Neural cell (in vitro differentiated cells): Measurements from ENCODE around the gene RFNG. TPM values are rescaled to one million over a fixed set of nuclear protein-coding genes. Genes with fewer than 3 reads are reported as not detected.

Experiments used
- H2AFZ ChIP-seq: fragments of 200-600, 300-800 bp; sonication (generic), shearing (Covaris generic); 2 replicates; pipeline ENCODE4 v1.6.0; 2014; ENCODE audit warnings: low read depth, mild to moderate bottlenecking, antibody characterized with exemption, low read length, moderate library complexity
- H3F3A ChIP-seq: fragments of 200-600 bp; shearing (Covaris generic); 2 replicates; pipeline ENCODE4 v1.6.1; 2016; ENCODE audit warnings: mild to moderate bottlenecking, moderate library complexity, mixed read lengths, antibody characterized with exemption, low read length; ENCODE audit not compliant: insufficient read depth, poor library complexity, severe bottlenecking
- H3K27ac ChIP-seq: fragments of 200-600, 300-800 bp; sonication (generic), shearing (Covaris generic); 2 replicates; pipeline ENCODE4 v1.5.1; 2014; ENCODE audit warnings: mild to moderate bottlenecking, low read length, moderate library complexity
- H3K27me3 ChIP-seq: fragments of 300-800, 200-600 bp; sonication (generic), shearing (Covaris generic); 2 replicates; pipeline ENCODE4 v1.6.0; 2014; ENCODE audit warnings: mild to moderate bottlenecking, low read depth, low read length, moderate library complexity; ENCODE audit not compliant: insufficient read depth
- H3K36me3 ChIP-seq: fragments of 300-800, 200-600 bp; sonication (generic), shearing (Covaris generic); 2 replicates; pipeline ENCODE4 v1.5.1; 2014; ENCODE audit warnings: mild to moderate bottlenecking, antibody characterized with exemption, low read length, moderate library complexity; ENCODE audit not compliant: insufficient read depth
- H3K4me2 ChIP-seq: fragments of 300-800, 200-600 bp; sonication (generic), shearing (Covaris generic); 2 replicates; pipeline ENCODE4 v1.6.0; 2014; ENCODE audit warnings: mild to moderate bottlenecking, low read length
- H3K4me3 ChIP-seq: fragments of 300-800, 200-600 bp; sonication (generic), shearing (Covaris generic); 2 replicates; pipeline ENCODE4 v1.5.1; 2014; ENCODE audit warnings: mild to moderate bottlenecking, low read length, moderate library complexity
- H3K79me2 ChIP-seq: fragments of 200-600 bp; shearing (Covaris generic); replicated peaks from 2 replicates; pipeline ENCODE4 v1.6.0; 2014; ENCODE audit warnings: mild to moderate bottlenecking, low read length, moderate library complexity; ENCODE audit not compliant: insufficient read depth
- H3K9ac ChIP-seq: fragments of 300-800, 200-600 bp; sonication (generic), shearing (Covaris generic); 2 replicates; pipeline ENCODE4 v1.6.1; 2016; ENCODE audit warnings: mild to moderate bottlenecking, low read length, mixed read lengths
- H3K9me2 ChIP-seq: fragments of 200-600 bp; shearing (Covaris generic); 2 replicates; pipeline ENCODE4 v1.6.1; 2016; ENCODE audit warnings: mild to moderate bottlenecking, low read length, mixed read lengths; ENCODE audit not compliant: insufficient read depth
- H3K9me3 ChIP-seq: fragments of 200-600, 300-800 bp; sonication (generic), shearing (Covaris generic); 2 replicates; pipeline ENCODE4 v1.6.1; 2016; ENCODE audit warnings: mild to moderate bottlenecking, mixed run types, low read length, moderate library complexity, mixed read lengths
- H4K20me1 ChIP-seq: fragments of 200-600 bp; shearing (Covaris generic); 2 replicates; pipeline ENCODE4 v1.6.1; 2016; ENCODE audit warnings: mild to moderate bottlenecking, mixed run types; ENCODE audit not compliant: insufficient read depth
- CTCF ChIP-seq: fragments of 450-650 bp; IDR thresholded peaks from 2 replicates; pipeline ENCODE4 v1.5.1; 2014; ENCODE audit warnings: antibody characterized with exemption, mild to moderate bottlenecking, moderate library complexity; ENCODE audit not compliant: poor library complexity, severe bottlenecking
- EP300 ChIP-seq: fragments of 450-650 bp; conservative IDR thresholded peaks from 2 replicates; pipeline ENCODE4 v1.6.1; 2014; ENCODE audit warnings: antibody characterized with exemption, mild to moderate bottlenecking, moderate library complexity; ENCODE audit not compliant: poor library complexity, severe bottlenecking
- EZH2 ChIP-seq: fragments of 200-600, 300-800 bp; shearing (Covaris generic), sonication (generic); IDR thresholded peaks from 2 replicates; pipeline ENCODE4 v1.6.1; 2014; ENCODE audit warnings: antibody characterized with exemption, low read length, borderline replicate concordance, mild to moderate bottlenecking; ENCODE audit not compliant: insufficient read depth, poor library complexity, severe bottlenecking
- MXI1 ChIP-seq: fragments of 450-650 bp; conservative IDR thresholded peaks from 2 replicates; pipeline ENCODE4 v1.6.1; 2014; ENCODE audit warnings: antibody characterized with exemption, mild to moderate bottlenecking; ENCODE audit not compliant: poor library complexity, severe bottlenecking
- POLR2AphosphoS5 ChIP-seq: IDR thresholded peaks from 2 replicates; pipeline ENCODE4 v1.6.1; 2012
- RAD21 ChIP-seq: fragments of 450-650 bp; conservative IDR thresholded peaks from 2 replicates; pipeline ENCODE4 v1.6.1; 2014; ENCODE audit warnings: antibody characterized with exemption, mild to moderate bottlenecking, moderate library complexity
- SMC3 ChIP-seq: fragments of 450-650 bp; conservative IDR thresholded peaks from 2 replicates; pipeline ENCODE4 v1.6.1; 2014; ENCODE audit warnings: antibody characterized with exemption, mild to moderate bottlenecking, moderate library complexity; ENCODE audit not compliant: poor library complexity
- TAF1 ChIP-seq: IDR thresholded peaks from 2 replicates; pipeline ENCODE4 v1.6.1; 2012; ENCODE audit warnings: low read depth
- polyA plus RNA-seq: library from polyadenylated mRNA; depleted of rRNA; stranded (reverse); fragments of >200 nt; gene quantifications from 2 replicates; pipeline ENCODE4 v1.2.3, GENCODE V29; 2014
- TF ChIP-seq, protein P1 (sequence below): IDR thresholded peaks from 2 replicates; pipeline ENCODE4 v1.6.1; 2012; ENCODE audit warnings: borderline replicate concordance

RFNG gene
- polyA plus RNA-seq, 1 donor from 2014 or later: 176 TPM

DNA sequence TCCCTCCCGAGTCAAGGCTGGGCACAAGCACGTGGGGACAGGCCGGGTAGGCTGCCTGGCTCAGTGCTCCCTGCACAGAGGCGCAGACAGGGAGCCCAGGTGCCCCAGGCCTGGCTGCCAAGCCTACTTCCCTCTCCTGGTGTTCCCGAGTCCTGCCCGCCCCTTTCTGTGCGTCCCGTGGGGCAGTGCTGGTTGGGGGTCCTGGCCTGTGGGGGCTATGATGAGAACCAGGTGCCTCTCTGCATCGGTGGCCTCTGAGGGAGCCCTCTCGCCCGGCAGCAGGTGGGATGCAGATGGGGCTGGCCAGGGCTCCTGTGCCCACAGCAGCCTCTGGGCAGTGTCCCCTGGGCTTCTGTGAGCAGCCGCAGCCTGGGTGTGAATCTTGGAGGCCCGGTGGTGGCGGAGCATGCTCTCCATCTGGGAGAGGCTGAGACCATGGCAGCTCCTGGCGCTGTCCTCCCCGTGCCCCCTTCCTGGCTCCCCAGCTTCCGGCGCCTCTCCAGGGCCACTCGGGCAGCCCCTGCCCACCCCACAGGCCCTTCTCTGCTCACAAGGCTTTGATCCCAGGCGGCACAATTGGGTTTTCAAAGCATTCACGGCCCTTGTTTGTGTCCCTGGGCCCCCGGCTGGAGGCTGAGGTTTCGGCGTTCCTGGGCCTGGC, 36.2 kb downstream of the RFNG start:
- no peaks in the 10 kb centered on the region for H4K20me1 ChIP-seq
- no peaks in the 10 kb centered on the region for H3K79me2 ChIP-seq
- H2AFZ ChIP-seq: no peak overlapping the region
- H3K4me2 ChIP-seq: no peak overlapping the region
- H3K9me2 ChIP-seq: no peaks in the 10 kb centered on the region
- H3K9ac ChIP-seq: no peak overlapping the region
- no peaks in the 10 kb centered on the region for H3K36me3 ChIP-seq
- no peak overlapping the region for H3K27ac ChIP-seq
- no peaks in the 10 kb centered on the region for H3K9me3 ChIP-seq
- TF ChIP-seq, protein P1, sequence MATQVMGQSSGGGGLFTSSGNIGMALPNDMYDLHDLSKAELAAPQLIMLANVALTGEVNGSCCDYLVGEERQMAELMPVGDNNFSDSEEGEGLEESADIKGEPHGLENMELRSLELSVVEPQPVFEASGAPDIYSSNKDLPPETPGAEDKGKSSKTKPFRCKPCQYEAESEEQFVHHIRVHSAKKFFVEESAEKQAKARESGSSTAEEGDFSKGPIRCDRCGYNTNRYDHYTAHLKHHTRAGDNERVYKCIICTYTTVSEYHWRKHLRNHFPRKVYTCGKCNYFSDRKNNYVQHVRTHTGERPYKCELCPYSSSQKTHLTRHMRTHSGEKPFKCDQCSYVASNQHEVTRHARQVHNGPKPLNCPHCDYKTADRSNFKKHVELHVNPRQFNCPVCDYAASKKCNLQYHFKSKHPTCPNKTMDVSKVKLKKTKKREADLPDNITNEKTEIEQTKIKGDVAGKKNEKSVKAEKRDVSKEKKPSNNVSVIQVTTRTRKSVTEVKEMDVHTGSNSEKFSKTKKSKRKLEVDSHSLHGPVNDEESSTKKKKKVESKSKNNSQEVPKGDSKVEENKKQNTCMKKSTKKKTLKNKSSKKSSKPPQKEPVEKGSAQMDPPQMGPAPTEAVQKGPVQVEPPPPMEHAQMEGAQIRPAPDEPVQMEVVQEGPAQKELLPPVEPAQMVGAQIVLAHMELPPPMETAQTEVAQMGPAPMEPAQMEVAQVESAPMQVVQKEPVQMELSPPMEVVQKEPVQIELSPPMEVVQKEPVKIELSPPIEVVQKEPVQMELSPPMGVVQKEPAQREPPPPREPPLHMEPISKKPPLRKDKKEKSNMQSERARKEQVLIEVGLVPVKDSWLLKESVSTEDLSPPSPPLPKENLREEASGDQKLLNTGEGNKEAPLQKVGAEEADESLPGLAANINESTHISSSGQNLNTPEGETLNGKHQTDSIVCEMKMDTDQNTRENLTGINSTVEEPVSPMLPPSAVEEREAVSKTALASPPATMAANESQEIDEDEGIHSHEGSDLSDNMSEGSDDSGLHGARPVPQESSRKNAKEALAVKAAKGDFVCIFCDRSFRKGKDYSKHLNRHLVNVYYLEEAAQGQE: no peak
- no peak for TF ChIP-seq CTCF
- no peak for TF ChIP-seq SMC3
- no peak for TF ChIP-seq RAD21
- H3F3A ChIP-seq: no peaks in the 10 kb centered on the region
- no peaks in the 10 kb centered on the region for H3K27me3 ChIP-seq
- H3K4me3 ChIP-seq: no peak overlapping the region

DNA sequence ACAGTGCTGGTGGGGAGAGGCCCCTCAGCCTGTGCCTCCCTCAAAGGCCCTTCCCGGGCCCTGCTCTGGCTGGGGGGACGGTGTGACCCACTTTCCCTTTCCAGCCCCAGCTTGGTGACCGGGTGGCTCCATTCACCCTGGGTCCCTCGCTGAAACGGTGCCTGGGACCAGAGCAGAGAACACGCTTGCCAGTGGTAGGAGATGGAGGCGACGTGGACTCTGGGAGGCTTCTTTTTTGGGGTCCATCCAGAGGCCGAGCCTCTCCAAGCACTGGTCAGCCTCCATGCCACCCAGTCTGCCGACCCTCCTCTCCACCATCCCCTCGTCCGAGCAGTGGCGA, 36.7 kb downstream of the RFNG start:
- H3K4me3 ChIP-seq: no peak overlapping the region
- no peaks in the 10 kb centered on the region for H3K9me3 ChIP-seq
- TF ChIP-seq CTCF (no peak), TAF1 (no peak), RAD21 (no peak), MXI1 (no peak), POLR2AphosphoS5 (no peak), EZH2 (no peak), SMC3 (no peak), EP300 (no peak)
- TF ChIP-seq, protein P1: no peak
- H3K4me2 ChIP-seq: no peak overlapping the region
- H3K36me3 ChIP-seq: no peaks in the 10 kb centered on the region
- no peak overlapping the region for H3K27ac ChIP-seq
- H2AFZ ChIP-seq: no peak overlapping the region
- H3K9ac ChIP-seq: no peak overlapping the region
- no peaks in the 10 kb centered on the region for H3K79me2 ChIP-seq
- H3K27me3 ChIP-seq: no peaks in the 10 kb centered on the region
- no peaks in the 10 kb centered on the region for H3K9me2 ChIP-seq
- H3F3A ChIP-seq: no peaks in the 10 kb centered on the region
- H4K20me1 ChIP-seq: no peaks in the 10 kb centered on the region
